GM12874 (cell line): ENCODE data around the gene METAP1.

Experiments
- CTCF ChIP-seq: IDR thresholded peaks from 2 replicates; pipeline ENCODE4 v1.5.1; 2011; ENCODE audit warnings: low read depth, mild to moderate bottlenecking, control low read depth, low read length, moderate library complexity; ENCODE audit not compliant: insufficient read depth

METAP1 gene

GRCh38 chr4:99061048-99061700 lies 65.7 kb downstream of the METAP1 start:
- TF ChIP-seq CTCF: no peak

- TF ChIP-seq CTCF: no peak
Observed at GRCh38 chr4:99062120-99062519, 66.6 kb downstream of the METAP1 start.

- no peak for TF ChIP-seq CTCF
Observed at GRCh38 chr4:99067617-99068016, 72.1 kb downstream of the METAP1 start.

- TF ChIP-seq CTCF: no peak
Observed at GRCh38 chr4:99071159-99071558, 75.6 kb downstream of the METAP1 start.

DNA sequence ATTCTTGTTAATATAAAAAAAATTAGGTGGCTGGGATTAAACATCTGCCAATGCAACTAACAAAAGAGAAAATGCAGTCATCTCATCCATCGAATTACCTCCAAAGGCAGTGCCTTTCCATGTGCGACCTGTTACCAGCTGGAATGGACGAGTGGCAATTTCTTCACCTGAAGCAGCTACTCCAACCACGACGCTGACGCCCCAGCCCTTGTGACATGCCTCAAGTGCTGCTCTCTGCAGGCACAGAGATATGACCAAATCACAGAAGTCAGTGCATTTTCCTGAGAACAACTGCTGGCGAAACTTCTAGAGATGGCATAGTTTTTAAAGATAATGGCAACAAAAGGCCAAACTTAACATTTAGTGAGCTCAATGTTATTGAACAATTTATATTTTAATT lies 79.3 kb downstream of the METAP1 start:
- no peak for TF ChIP-seq CTCF

GRCh38 chr4:99076292-99076976 lies 80.9 kb downstream of the METAP1 start:
- no peak for TF ChIP-seq CTCF

- no peak for TF ChIP-seq CTCF
Observed at GRCh38 chr4:99077177-99077576, 81.7 kb downstream of the METAP1 start.
